Stimulated activated CD8-positive, alpha-beta memory T cell treated with anti-CD3 and anti-CD28 coated beads, Interleukin-12 subunit alpha, Interleukin-12 subunit beta, amount 100 ng/mL, for 24 hours (primary cell): ENCODE data around the gene ANKZF1.
A peak's percentile ranks its signal among the peaks of the same experiment; 100 is the strongest.

Experiments used
- DNase-seq: peaks from one replicate; pipeline ENCODE4 v3.0.0-alpha.2; 2020; ENCODE audit errors: extremely low read depth

ANKZF1 gene

GRCh38 chr2:219228041-219228910 lies 1.3 kb upstream of the ANKZF1 start:
- DNase-seq = no peak

- DNase-seq = no peak
Observed at GRCh38 chr2:219228911-219229304, 698 bp upstream of the ANKZF1 start.

- DNase-seq = no peak
Observed at GRCh38 chr2:219230059-219230540, 494 bp downstream of the ANKZF1 start.

- DNase-seq = no peak
Observed at GRCh38 chr2:219234331-219234730, 4.7 kb downstream of the ANKZF1 start.

- no peak for DNase-seq
Observed at GRCh38 chr2:219243291-219243761, 13.7 kb downstream of the ANKZF1 start.

- no peak for DNase-seq
Observed at GRCh38 chr2:219244789-219245147, 15.2 kb downstream of the ANKZF1 start.

- DNase-seq = peak; percentile 73
Observed at GRCh38 chr2:219245148-219245898, 15.7 kb downstream of the ANKZF1 start, which contains the start of the genes GLB1L and STK16. Gene GLB1L, minus strand, starts transcription at chr2:219245444. Its CDS starts 1,871 bp downstream, at chr2:219243573. Gene STK16, plus strand, starts transcription at chr2:219245479. Its CDS starts 521 bp downstream, at chr2:219246000.

- DNase-seq = no peak
Observed at GRCh38 chr2:219245899-219246230, 16.3 kb downstream of the ANKZF1 start.

GRCh38 chr2:219246559-219246958 lies 17.0 kb downstream of the ANKZF1 start:
- no peak for DNase-seq

- no peak for DNase-seq
Observed at GRCh38 chr2:219247678-219248642, 18.4 kb downstream of the ANKZF1 start.

- no peak for DNase-seq
Observed at GRCh38 chr2:219248845-219249202, 19.2 kb downstream of the ANKZF1 start.

GRCh38 chr2:219249203-219249980 lies 19.8 kb downstream of the ANKZF1 start:
- DNase-seq = no peak

- no peak for DNase-seq
Observed at GRCh38 chr2:219250049-219250781, 20.6 kb downstream of the ANKZF1 start.

- DNase-seq = no peak
Observed at GRCh38 chr2:219251656-219252055, 22.1 kb downstream of the ANKZF1 start.

GRCh38 chr2:219252084-219252483 lies 22.5 kb downstream of the ANKZF1 start:
- no peak for DNase-seq

- DNase-seq = no peak
Observed at GRCh38 chr2:219252570-219252899, 22.9 kb downstream of the ANKZF1 start.

GRCh38 chr2:219252900-219253752 lies 23.5 kb downstream of the ANKZF1 start, which contains the start of gene TUBA4B:
Gene TUBA4B, plus strand, starts transcription at chr2:219253243. Its CDS starts 165 bp downstream, at chr2:219253408.
- no peak for DNase-seq

GRCh38 chr2:219253753-219254589 lies 24.4 kb downstream of the ANKZF1 start, which contains the start of gene TUBA4A:
Gene TUBA4A, minus strand, starts transcription at chr2:219253918. Its CDS starts 60 bp downstream, at chr2:219253858.
- peak; percentile 76 for DNase-seq
